Activated CD8-positive, alpha-beta memory T cell treated with anti-CD3 and anti-CD28 coated beads, Interleukin-2, amount 50 U/mL, for 48 hours (primary cell): Measurements from ENCODE around the gene CFAP54.

Experiments used
- DNase-seq: peaks from one replicate; pipeline ENCODE4 v3.0.0-alpha.2; 2020

Gene CFAP54

GRCh38 chr12:96770219-96771102, 281.1 kb downstream of the CFAP54 start:
- DNase-seq, result no peak

- no peak for DNase-seq
These were observed 283.7 kb downstream of the CFAP54 start for GRCh38 chr12:96773031-96773430.

GRCh38 chr12:96774496-96775256, 285.3 kb downstream of the CFAP54 start:
- DNase-seq, result no peak

GRCh38 chr12:96776908-96777307, 287.5 kb downstream of the CFAP54 start:
- DNase-seq, result no peak

GRCh38 chr12:96780330-96780729, 291.0 kb downstream of the CFAP54 start:
- no peak for DNase-seq

GRCh38 chr12:96786791-96787190, 297.4 kb downstream of the CFAP54 start:
- DNase-seq, result no peak

GRCh38 chr12:96803969-96804368, 314.6 kb downstream of the CFAP54 start:
- DNase-seq, result no peak

GRCh38 chr12:96806272-96806671, 316.9 kb downstream of the CFAP54 start:
- no peak for DNase-seq

- DNase-seq, result no peak
These were observed 318.4 kb downstream of the CFAP54 start for GRCh38 chr12:96807741-96808140.

GRCh38 chr12:96808587-96808986, 319.2 kb downstream of the CFAP54 start:
- DNase-seq, result no peak

GRCh38 chr12:96809522-96809921, 320.1 kb downstream of the CFAP54 start:
- DNase-seq, result no peak

- no peak for DNase-seq
These were observed 320.7 kb downstream of the CFAP54 start for GRCh38 chr12:96810057-96810456.

GRCh38 chr12:96810477-96810876, 321.1 kb downstream of the CFAP54 start:
- DNase-seq, result no peak

- DNase-seq, result no peak
These were observed 321.7 kb downstream of the CFAP54 start for GRCh38 chr12:96811083-96811482.

- DNase-seq, result no peak
These were observed 322.8 kb downstream of the CFAP54 start for GRCh38 chr12:96812153-96812552.

- no peak for DNase-seq
These were observed 324.8 kb downstream of the CFAP54 start for GRCh38 chr12:96814200-96814599.

GRCh38 chr12:96821592-96821991, 332.2 kb downstream of the CFAP54 start:
- no peak for DNase-seq

GRCh38 chr12:96822641-96823040, 333.3 kb downstream of the CFAP54 start:
- no peak for DNase-seq

- no peak for DNase-seq
These were observed 334.9 kb downstream of the CFAP54 start for GRCh38 chr12:96824074-96824837.

- no peak for DNase-seq
These were observed 335.5 kb downstream of the CFAP54 start for GRCh38 chr12:96824838-96825236.

GRCh38 chr12:96828169-96828789, 338.9 kb downstream of the CFAP54 start:
- DNase-seq, result no peak

- no peak for DNase-seq
These were observed 340.0 kb downstream of the CFAP54 start for GRCh38 chr12:96829354-96829753.

- DNase-seq, result no peak
These were observed 342.0 kb downstream of the CFAP54 start for GRCh38 chr12:96831346-96831745.
